ENCODE measurements around the gene TMEM169.
"Not testable (repeated sequence)": the region's sequence is repeated elsewhere in the genome, so short reads cannot be mapped to it uniquely, and the experiment has no call there.

TMEM169 gene

GRCh38 chr2:216078776-216079175, 2.9 kb upstream of the TMEM169 start:
- ChIA-PET CTCF (no interaction called here), POLR2A (no interaction called here)
- no peak for DNase-seq
- Histone ChIP-seq H3K9me3 (ENCODE audit: control extremely low read depth in 1 of 5, control insufficient read depth in 4 of 5, insufficient read depth in 2 of 5, low read depth in 1 of 5, low read length in 4 of 5) (no peaks in the 10 kb centered on the region), H3K36me3 (ENCODE audit: control insufficient read depth in 4 of 4, insufficient read depth in 4 of 4, low read length in 3 of 4) (no peaks in the 10 kb centered on the region), H3K27ac (ENCODE audit: insufficient read depth in 1 of 2, low read depth in 1 of 2, low read length in 2 of 2, poor library complexity in 1 of 2, severe bottlenecking in 2 of 2) (no peak overlapping the region), H3K27me3 (replicated peaks in 2 of 5; ENCODE audit: control insufficient read depth in 4 of 5, insufficient read depth in 5 of 5, low read length in 4 of 5) (no peaks in the 10 kb centered on the region), H3K4me1 (ENCODE audit: control extremely low read depth in 1 of 4, control insufficient read depth in 4 of 4, insufficient read depth in 4 of 4, low read length in 3 of 4) (peaks cover 7 to 15% (median 11%) of the 10 kb centered on the region in 4 experiments), H3K4me3 (ENCODE audit: control insufficient read depth in 1 of 7, extremely low read depth in 1 of 7, insufficient read depth in 4 of 7, low read depth in 2 of 7, low read length in 6 of 7) (no peak overlapping the region)
- WGBS (ENCODE audit: insufficient coverage), result no CpG with 5 or more reads among the region's 1 CpG

GRCh38 chr2:216080048-216080447, 1.7 kb upstream of the TMEM169 start:
- DNase-seq; POLR2A ChIA-PET; CTCF ChIA-PET; H3K36me3 ChIP-seq (ENCODE audit: control insufficient read depth in 4 of 4, insufficient read depth in 4 of 4, low read length in 3 of 4); H3K4me3 ChIP-seq (ENCODE audit: control insufficient read depth in 1 of 7, extremely low read depth in 1 of 7, insufficient read depth in 4 of 7, low read depth in 2 of 7, low read length in 6 of 7); H3K9me3 ChIP-seq (ENCODE audit: control extremely low read depth in 1 of 5, control insufficient read depth in 4 of 5, insufficient read depth in 2 of 5, low read depth in 1 of 5, low read length in 4 of 5); H3K27me3 ChIP-seq (replicated peaks in 2 of 5; ENCODE audit: control insufficient read depth in 4 of 5, insufficient read depth in 5 of 5, low read length in 4 of 5); H3K27ac ChIP-seq (ENCODE audit: insufficient read depth in 1 of 2, low read depth in 1 of 2, low read length in 2 of 2, poor library complexity in 1 of 2, severe bottlenecking in 2 of 2): not testable (repeated sequence)
- peaks cover 7 to 18% (median 15%) of the 10 kb centered on the region in 4 experiments for H3K4me1 ChIP-seq (ENCODE audit: control extremely low read depth in 1 of 4, control insufficient read depth in 4 of 4, insufficient read depth in 4 of 4, low read length in 3 of 4)
- 97% methylated on average over 5 of the region's 10 CpGs for WGBS (ENCODE audit: insufficient coverage)

GRCh38 chr2:216081012-216081411, 707 bp upstream of the TMEM169 start:
- Histone ChIP-seq H3K4me3 (ENCODE audit: control insufficient read depth in 1 of 7, extremely low read depth in 1 of 7, insufficient read depth in 4 of 7, low read depth in 2 of 7, low read length in 6 of 7) (peak overlapping the region in 6 of 7 experiments; percentile 58 to 90 (median 78)), H3K4me1 (ENCODE audit: control extremely low read depth in 1 of 4, control insufficient read depth in 4 of 4, insufficient read depth in 4 of 4, low read length in 3 of 4) (peaks cover 7 to 19% (median 16%) of the 10 kb centered on the region in 4 experiments), H3K36me3 (ENCODE audit: control insufficient read depth in 4 of 4, insufficient read depth in 4 of 4, low read length in 3 of 4) (no peaks in the 10 kb centered on the region), H3K27me3 (replicated peaks in 2 of 5; ENCODE audit: control insufficient read depth in 4 of 5, insufficient read depth in 5 of 5, low read length in 4 of 5) (no peaks in the 10 kb centered on the region), H3K27ac (ENCODE audit: insufficient read depth in 1 of 2, low read depth in 1 of 2, low read length in 2 of 2, poor library complexity in 1 of 2, severe bottlenecking in 2 of 2) (no peak overlapping the region), H3K9me3 (ENCODE audit: control extremely low read depth in 1 of 5, control insufficient read depth in 4 of 5, insufficient read depth in 2 of 5, low read depth in 1 of 5, low read length in 4 of 5) (no peaks in the 10 kb centered on the region)
- WGBS (ENCODE audit: insufficient coverage), result no CpG with 5 or more reads among the region's 1 CpG
- CTCF ChIA-PET, result interaction anchor here (1.0 to 2.4 kb wide), 4 partner anchors 8 to 49 kb away, joined by 3 to 5 read pairs (median 4); no protein-coding TSS in a partner anchor
- peak in 1 of 3 donors; percentile 13 for DNase-seq
- POLR2A ChIA-PET, result interaction anchor here (0.6 kb wide), 1 partner anchor 1329 kb away, joined by 5 read pairs; no protein-coding TSS in a partner anchor

DNA sequence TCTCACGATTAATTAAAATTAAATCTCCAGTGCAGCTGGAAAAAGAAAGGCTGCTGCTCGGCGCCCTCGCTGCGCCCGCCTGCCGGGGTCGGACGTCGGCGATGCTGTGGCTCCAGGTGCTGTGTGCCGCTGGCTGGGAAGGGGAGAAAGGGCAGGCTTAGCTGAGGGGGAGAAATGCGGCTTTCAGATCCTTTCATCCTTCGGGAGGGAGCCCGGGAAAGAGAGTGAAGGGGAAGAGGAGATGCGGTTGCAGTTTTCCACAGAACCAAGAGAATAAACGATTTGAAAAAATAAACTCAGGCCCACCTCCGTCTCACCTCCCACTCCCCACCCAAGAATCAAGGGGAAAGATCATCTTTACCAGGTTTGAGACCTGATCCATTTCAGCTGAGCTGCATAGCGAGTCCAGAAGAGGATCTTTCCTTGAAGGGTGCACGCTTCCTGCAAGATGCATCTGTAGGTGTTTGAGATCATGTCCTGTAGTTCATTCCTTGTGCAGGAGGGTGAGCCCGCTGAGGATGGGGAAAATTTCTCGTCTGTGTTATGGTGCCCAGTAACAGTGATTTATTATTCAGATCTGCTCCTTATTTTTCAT, 495 bp downstream of the TMEM169 start:
- DNase-seq, result no peak
- Histone ChIP-seq H3K9me3 (ENCODE audit: control extremely low read depth in 1 of 5, control insufficient read depth in 4 of 5, insufficient read depth in 2 of 5, low read depth in 1 of 5, low read length in 4 of 5) (no peaks in the 10 kb centered on the region), H3K4me1 (ENCODE audit: control extremely low read depth in 1 of 4, control insufficient read depth in 4 of 4, insufficient read depth in 4 of 4, low read length in 3 of 4) (peaks cover 7 to 19% (median 16%) of the 10 kb centered on the region in 4 experiments), H3K4me3 (ENCODE audit: control insufficient read depth in 1 of 7, extremely low read depth in 1 of 7, insufficient read depth in 4 of 7, low read depth in 2 of 7, low read length in 6 of 7) (peak overlapping the region; percentile 58 to 90 (median 77)), H3K27me3 (replicated peaks in 2 of 5; ENCODE audit: control insufficient read depth in 4 of 5, insufficient read depth in 5 of 5, low read length in 4 of 5) (no peaks in the 10 kb centered on the region), H3K27ac (ENCODE audit: insufficient read depth in 1 of 2, low read depth in 1 of 2, low read length in 2 of 2, poor library complexity in 1 of 2, severe bottlenecking in 2 of 2) (peak overlapping the region in 1 of 2 experiments; percentile 12), H3K36me3 (ENCODE audit: control insufficient read depth in 4 of 4, insufficient read depth in 4 of 4, low read length in 3 of 4) (no peaks in the 10 kb centered on the region)
- ChIA-PET CTCF (interaction anchor here (0.9 to 2.4 kb wide), 5 partner anchors 16 to 59 kb away, joined by 3 to 5 read pairs (median 5); no protein-coding TSS in a partner anchor), POLR2A (no interaction called here)
- 24% methylated on average over 17 of the region's 22 CpGs for WGBS (ENCODE audit: insufficient coverage)

- Histone ChIP-seq H3K27me3 (replicated peaks in 2 of 5; ENCODE audit: control insufficient read depth in 4 of 5, insufficient read depth in 5 of 5, low read length in 4 of 5) (no peaks in the 10 kb centered on the region), H3K9me3 (ENCODE audit: control extremely low read depth in 1 of 5, control insufficient read depth in 4 of 5, insufficient read depth in 2 of 5, low read depth in 1 of 5, low read length in 4 of 5) (no peaks in the 10 kb centered on the region), H3K4me1 (ENCODE audit: control extremely low read depth in 1 of 4, control insufficient read depth in 4 of 4, insufficient read depth in 4 of 4, low read length in 3 of 4) (peaks cover 7 to 19% (median 16%) of the 10 kb centered on the region in 4 experiments), H3K36me3 (ENCODE audit: control insufficient read depth in 4 of 4, insufficient read depth in 4 of 4, low read length in 3 of 4) (no peaks in the 10 kb centered on the region), H3K4me3 (ENCODE audit: control insufficient read depth in 1 of 7, extremely low read depth in 1 of 7, insufficient read depth in 4 of 7, low read depth in 2 of 7, low read length in 6 of 7) (no peak overlapping the region), H3K27ac (ENCODE audit: insufficient read depth in 1 of 2, low read depth in 1 of 2, low read length in 2 of 2, poor library complexity in 1 of 2, severe bottlenecking in 2 of 2) (no peak overlapping the region)
- POLR2A ChIA-PET, result no interaction called here
- DNase-seq, result peak in 1 of 3 donors; percentile 19
- CTCF ChIA-PET, result interaction anchor here (1.2 to 2.4 kb wide), 2 partner anchors 9 to 26 kb away, joined by 4 to 5 read pairs; no protein-coding TSS in a partner anchor
- 92% methylated on average over 1 of the region's 3 CpGs for WGBS (ENCODE audit: insufficient coverage)
Measured at GRCh38 chr2:216082805-216083204, 1.1 kb downstream of the TMEM169 start.

- Histone ChIP-seq H3K4me3 (ENCODE audit: control insufficient read depth in 1 of 7, extremely low read depth in 1 of 7, insufficient read depth in 4 of 7, low read depth in 2 of 7, low read length in 6 of 7) (no peak overlapping the region), H3K4me1 (ENCODE audit: control extremely low read depth in 1 of 4, control insufficient read depth in 4 of 4, insufficient read depth in 4 of 4, low read length in 3 of 4) (peaks cover 7 to 19% (median 16%) of the 10 kb centered on the region in 4 experiments), H3K27me3 (replicated peaks in 2 of 5; ENCODE audit: control insufficient read depth in 4 of 5, insufficient read depth in 5 of 5, low read length in 4 of 5) (no peaks in the 10 kb centered on the region), H3K27ac (ENCODE audit: insufficient read depth in 1 of 2, low read depth in 1 of 2, low read length in 2 of 2, poor library complexity in 1 of 2, severe bottlenecking in 2 of 2) (no peak overlapping the region), H3K36me3 (ENCODE audit: control insufficient read depth in 4 of 4, insufficient read depth in 4 of 4, low read length in 3 of 4) (no peaks in the 10 kb centered on the region), H3K9me3 (ENCODE audit: control extremely low read depth in 1 of 5, control insufficient read depth in 4 of 5, insufficient read depth in 2 of 5, low read depth in 1 of 5, low read length in 4 of 5) (no peaks in the 10 kb centered on the region)
- CTCF ChIA-PET, result interaction anchor here (1.2 kb wide), 1 partner anchor 8 kb away, joined by 4 read pairs; no protein-coding TSS in a partner anchor
- DNase-seq, result no peak
- 94% methylated on average over 11 of the region's 11 CpGs for WGBS (ENCODE audit: insufficient coverage)
- POLR2A ChIA-PET, result interaction anchor here (0.9 kb wide), 1 partner anchor 23 kb away, joined by 3 read pairs; no protein-coding TSS in a partner anchor
Measured at GRCh38 chr2:216083464-216084281, 2.0 kb downstream of the TMEM169 start.

DNA sequence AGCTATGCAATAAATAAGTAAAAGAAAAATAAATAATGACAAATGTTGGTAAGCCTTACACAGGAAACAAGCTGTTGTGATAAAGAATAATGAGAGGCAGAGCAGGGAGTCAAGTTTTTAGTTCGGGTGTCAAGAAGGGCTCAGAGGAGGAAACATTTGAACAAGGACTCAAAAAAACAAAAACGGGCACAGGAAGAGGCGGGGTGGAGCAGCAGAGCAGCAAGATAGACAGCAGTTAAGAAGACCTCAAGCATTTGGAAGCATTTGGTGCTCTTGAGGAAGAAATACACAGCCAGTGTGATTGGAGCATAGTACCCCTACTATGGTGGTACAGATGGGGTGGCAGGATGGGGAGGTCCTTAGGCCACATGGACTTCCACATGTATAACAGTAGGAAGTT, 2.8 kb downstream of the TMEM169 start:
- Histone ChIP-seq H3K27ac (ENCODE audit: insufficient read depth in 1 of 2, low read depth in 1 of 2, low read length in 2 of 2, poor library complexity in 1 of 2, severe bottlenecking in 2 of 2) (no peak overlapping the region), H3K9me3 (ENCODE audit: control extremely low read depth in 1 of 5, control insufficient read depth in 4 of 5, insufficient read depth in 2 of 5, low read depth in 1 of 5, low read length in 4 of 5) (no peaks in the 10 kb centered on the region), H3K4me1 (ENCODE audit: control extremely low read depth in 1 of 4, control insufficient read depth in 4 of 4, insufficient read depth in 4 of 4, low read length in 3 of 4) (peaks cover 7 to 19% (median 16%) of the 10 kb centered on the region in 4 experiments), H3K27me3 (replicated peaks in 2 of 5; ENCODE audit: control insufficient read depth in 4 of 5, insufficient read depth in 5 of 5, low read length in 4 of 5) (no peaks in the 10 kb centered on the region), H3K36me3 (ENCODE audit: control insufficient read depth in 4 of 4, insufficient read depth in 4 of 4, low read length in 3 of 4) (no peaks in the 10 kb centered on the region), H3K4me3 (ENCODE audit: control insufficient read depth in 1 of 7, extremely low read depth in 1 of 7, insufficient read depth in 4 of 7, low read depth in 2 of 7, low read length in 6 of 7) (no peak overlapping the region)
- 47% methylated on average over 3 of the region's 3 CpGs for WGBS (ENCODE audit: insufficient coverage)
- peak in 1 of 3 donors; percentile 15 for DNase-seq
- ChIA-PET CTCF (no interaction called here), POLR2A (interaction anchor here (0.9 kb wide), 1 partner anchor 22 kb away, joined by 3 read pairs; no protein-coding TSS in a partner anchor)
